SU-DHL-6 (cell line): ENCODE results near the gene GPD2.

Source experiments
- H2AFZ ChIP-seq: fragments of 200-600 bp; sonication (generic); 2 replicates; pipeline ENCODE4 v1.6.1; 2014; ENCODE audit warnings: low read depth, mild to moderate bottlenecking, moderate library complexity, mixed read lengths, antibody characterized with exemption, low read length; ENCODE audit not compliant: severe bottlenecking
- H3F3A ChIP-seq: fragments of 200-600 bp; shearing (Covaris generic); 2 replicates; pipeline ENCODE4 v1.6.0; 2016; ENCODE audit warnings: antibody characterized with exemption, mild to moderate bottlenecking; ENCODE audit not compliant: insufficient read depth
- H3K27ac ChIP-seq: fragments of 200-600 bp; sonication (generic); 2 replicates; pipeline ENCODE4 v1.5.1; 2016; ENCODE audit warnings: low read depth, mild to moderate bottlenecking, low read length, moderate library complexity, mixed read lengths
- H3K27me3 ChIP-seq: fragments of 200-600 bp; sonication (generic), shearing (Covaris generic); 2 replicates; pipeline ENCODE4 v1.6.0; 2014; ENCODE audit warnings: mild to moderate bottlenecking, low read length
- H3K36me3 ChIP-seq: fragments of 200-600 bp; sonication (generic); 2 replicates; pipeline ENCODE4 v1.6.1; 2014; ENCODE audit warnings: mild to moderate bottlenecking, low read length, mixed read lengths
- H3K4me2 ChIP-seq: fragments of 300-600, 200-600 bp; shearing (Covaris generic), sonication (generic); 2 replicates; pipeline ENCODE4 v1.6.0; 2014; ENCODE audit warnings: low read length, low read depth, mild to moderate bottlenecking; ENCODE audit not compliant: poor library complexity, severe bottlenecking
- H3K4me3 ChIP-seq: fragments of 200-600 bp; sonication (generic); 2 replicates; pipeline ENCODE4 v1.5.1; 2014; ENCODE audit warnings: antibody characterized with exemption, low read length, mild to moderate bottlenecking, mixed read lengths; ENCODE audit not compliant: insufficient read depth, poor library complexity, severe bottlenecking
- H3K79me2 ChIP-seq: fragments of 200-600 bp; sonication (generic); 2 replicates; pipeline ENCODE4 v1.6.1; 2014; ENCODE audit warnings: mild to moderate bottlenecking, low read length, moderate library complexity; ENCODE audit not compliant: insufficient read depth
- H3K9ac ChIP-seq: fragments of 200-600 bp; sonication (generic); 2 replicates; pipeline ENCODE4 v1.7.0; 2014; ENCODE audit warnings: mild to moderate bottlenecking, low read length
- H3K9me2 ChIP-seq: fragments of 200-600 bp; sonication (generic); replicated peaks from 2 replicates; pipeline ENCODE4 v1.6.1; 2014; ENCODE audit warnings: low read length; ENCODE audit not compliant: insufficient read depth
- H3K9me3 ChIP-seq: fragments of 200-600 bp; sonication (generic); 2 replicates; pipeline ENCODE4 v1.6.1; 2014; ENCODE audit warnings: low read length, mixed read lengths; ENCODE audit not compliant: insufficient read depth
- H4K20me1 ChIP-seq: fragments of 200-600 bp; sonication (generic); 2 replicates; pipeline ENCODE4 v1.6.1; 2014; ENCODE audit warnings: low read depth, mild to moderate bottlenecking, antibody characterized with exemption, low read length, moderate library complexity, mixed read lengths
- EZH2phosphoT487 ChIP-seq: fragments of 200-600 bp; sonication (generic), shearing (Covaris generic); conservative IDR thresholded peaks from 2 replicates; pipeline ENCODE4 v1.6.1; 2018; ENCODE audit warnings: mild to moderate bottlenecking, antibody characterized with exemption, low read length, moderate library complexity, mixed read lengths
- TF ChIP-seq, protein P1 (sequence below): fragments of 200-600 bp; sonication (generic); IDR thresholded peaks from one replicate; pipeline ENCODE4 v1.5.1; 2017; ENCODE audit warnings: antibody characterized with exemption, mild to moderate bottlenecking, low read length, moderate library complexity; ENCODE audit not compliant: insufficient read depth, poor library complexity, severe bottlenecking

Gene GPD2

DNA sequence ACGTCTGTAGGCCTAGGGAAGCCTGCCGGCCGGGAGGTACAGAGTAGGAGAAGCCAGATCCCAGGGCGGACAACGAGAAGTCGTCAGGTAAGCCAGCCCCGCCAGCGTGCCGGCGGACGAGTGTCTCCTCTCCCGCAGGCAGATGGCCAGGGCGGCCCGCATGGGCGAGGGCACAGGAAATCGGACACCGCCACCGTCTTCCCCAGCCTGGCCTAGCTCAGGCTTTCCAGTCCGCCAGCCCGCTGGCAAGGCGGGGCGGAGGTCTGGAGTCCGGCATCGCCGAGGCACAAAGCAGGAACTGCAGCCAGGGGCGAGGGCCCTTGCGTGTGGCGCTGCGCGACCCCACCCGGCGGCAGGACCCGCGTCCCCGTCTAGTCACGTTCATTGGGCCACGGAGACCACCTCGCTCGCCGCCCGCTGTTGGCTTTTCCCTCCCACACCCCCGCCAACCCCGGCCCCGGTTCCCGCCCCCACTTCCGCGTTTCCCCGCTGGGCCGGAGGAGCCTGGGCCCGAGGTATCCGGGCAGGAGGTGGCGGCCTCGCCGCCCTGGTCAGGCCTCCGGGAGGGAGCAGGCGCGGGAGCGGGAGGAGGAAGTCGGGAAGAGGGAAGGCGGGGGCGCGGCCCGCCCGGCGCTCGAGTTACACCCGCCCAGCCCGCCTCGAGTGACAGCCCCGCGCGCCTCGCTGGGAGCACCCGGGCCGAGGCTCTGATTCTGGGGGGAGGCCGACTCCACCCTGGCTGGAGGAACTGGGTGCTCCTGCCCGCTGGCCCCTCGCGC is at the start of gene GPD2:
Gene GPD2 (plus strand): TSS at position 662 of the 779 bp plus-strand sequence. CDS start 39,727 bp downstream, outside the sequence.
- no peak for TF ChIP-seq EZH2phosphoT487
- TF ChIP-seq, protein P1, sequence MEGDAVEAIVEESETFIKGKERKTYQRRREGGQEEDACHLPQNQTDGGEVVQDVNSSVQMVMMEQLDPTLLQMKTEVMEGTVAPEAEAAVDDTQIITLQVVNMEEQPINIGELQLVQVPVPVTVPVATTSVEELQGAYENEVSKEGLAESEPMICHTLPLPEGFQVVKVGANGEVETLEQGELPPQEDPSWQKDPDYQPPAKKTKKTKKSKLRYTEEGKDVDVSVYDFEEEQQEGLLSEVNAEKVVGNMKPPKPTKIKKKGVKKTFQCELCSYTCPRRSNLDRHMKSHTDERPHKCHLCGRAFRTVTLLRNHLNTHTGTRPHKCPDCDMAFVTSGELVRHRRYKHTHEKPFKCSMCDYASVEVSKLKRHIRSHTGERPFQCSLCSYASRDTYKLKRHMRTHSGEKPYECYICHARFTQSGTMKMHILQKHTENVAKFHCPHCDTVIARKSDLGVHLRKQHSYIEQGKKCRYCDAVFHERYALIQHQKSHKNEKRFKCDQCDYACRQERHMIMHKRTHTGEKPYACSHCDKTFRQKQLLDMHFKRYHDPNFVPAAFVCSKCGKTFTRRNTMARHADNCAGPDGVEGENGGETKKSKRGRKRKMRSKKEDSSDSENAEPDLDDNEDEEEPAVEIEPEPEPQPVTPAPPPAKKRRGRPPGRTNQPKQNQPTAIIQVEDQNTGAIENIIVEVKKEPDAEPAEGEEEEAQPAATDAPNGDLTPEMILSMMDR = no peak
- Histone ChIP-seq H3K4me3 (peak within 1 kb of the TSS; percentile 46), H3K27ac (no peak within 1 kb of the TSS)

DNA sequence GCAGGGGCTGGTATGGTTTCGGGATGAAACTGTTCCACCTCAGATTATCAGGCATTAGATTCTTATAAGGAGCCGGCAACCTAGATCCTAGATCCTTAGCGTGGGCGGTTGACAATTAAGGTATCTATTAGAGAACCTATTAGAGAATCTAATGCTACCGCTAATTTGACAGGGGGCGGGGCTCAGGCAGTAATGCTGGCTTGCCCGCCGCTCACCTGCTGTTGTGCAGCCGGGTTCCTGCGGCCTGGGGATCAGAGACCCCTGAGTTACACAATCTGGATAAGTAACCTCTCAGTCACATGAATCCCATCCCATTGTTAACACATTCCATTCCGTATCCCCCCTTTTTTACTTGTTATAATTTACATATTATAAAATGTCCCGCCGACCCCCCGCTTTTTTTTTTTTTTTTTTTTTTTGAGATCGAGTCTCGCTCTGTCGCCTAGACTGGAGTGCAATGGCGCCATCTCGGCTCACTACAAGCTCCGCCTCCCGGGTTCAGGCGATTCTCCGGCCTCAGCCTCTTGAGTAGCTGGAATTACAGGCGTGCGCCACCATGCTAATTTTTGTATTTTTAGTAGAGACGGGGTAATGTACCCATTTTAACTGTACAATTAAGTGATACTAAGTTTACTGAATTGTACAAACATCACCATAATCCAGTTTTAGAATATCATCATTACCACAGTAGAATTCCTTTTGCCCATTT is 42.0 kb upstream of the GPD2 start:
- H3K27me3 ChIP-seq = no peaks in the 10 kb centered on the region
- no peaks in the 10 kb centered on the region for H3F3A ChIP-seq
- H3K79me2 ChIP-seq = no peaks in the 10 kb centered on the region
- no peaks in the 10 kb centered on the region for H4K20me1 ChIP-seq
- no peak overlapping the region for H3K27ac ChIP-seq
- no peak overlapping the region for H2AFZ ChIP-seq
- no peaks in the 10 kb centered on the region for H3K9me2 ChIP-seq
- TF ChIP-seq, protein P1 = no peak
- TF ChIP-seq EZH2phosphoT487 = no peak
- no peaks in the 10 kb centered on the region for H3K36me3 ChIP-seq
- H3K4me2 ChIP-seq = no peak overlapping the region
- H3K4me3 ChIP-seq = no peak overlapping the region
- no peaks in the 10 kb centered on the region for H3K9me3 ChIP-seq
- H3K9ac ChIP-seq = no peak overlapping the region

More for the DNA sequence above, at the start of gene GPD2:
- Histone ChIP-seq H3K9me2 (no peaks in the 10 kb centered on the region), H3K9me3 (no peaks in the 10 kb centered on the region), H3K79me2 (no peaks in the 10 kb centered on the region), H3K4me2 (peak within 1 kb of the TSS; percentile 56), H4K20me1 (no peaks in the 10 kb centered on the region), H3F3A (no peaks in the 10 kb centered on the region), H3K9ac (peak within 1 kb of the TSS; percentile 62), H3K27me3 (no peaks in the 10 kb centered on the region), H3K36me3 (no peaks in the 10 kb centered on the region), H2AFZ (peak within 1 kb of the TSS; percentile 86)

- TF ChIP-seq EZH2phosphoT487 = no peak
- TF ChIP-seq, protein P1 = no peak
- Histone ChIP-seq H2AFZ (no peak overlapping the region), H3K27ac (no peak overlapping the region)
Measured at GRCh38 chr2:156396126-156396525, 40.1 kb upstream of the GPD2 start.

More at GRCh38 chr2:156396126-156396525, 40.1 kb upstream of the GPD2 start:
- no peak overlapping the region for H3K4me2 ChIP-seq
- H3K9me3 ChIP-seq = no peaks in the 10 kb centered on the region
- no peak overlapping the region for H3K9ac ChIP-seq
- no peaks in the 10 kb centered on the region for H3K27me3 ChIP-seq
- H3K36me3 ChIP-seq = no peaks in the 10 kb centered on the region
- no peaks in the 10 kb centered on the region for H3F3A ChIP-seq
- H4K20me1 ChIP-seq = no peaks in the 10 kb centered on the region
- H3K9me2 ChIP-seq = no peaks in the 10 kb centered on the region
- H3K4me3 ChIP-seq = no peak overlapping the region
- no peaks in the 10 kb centered on the region for H3K79me2 ChIP-seq
